ENCODE results near the gene ALG14. TPM values are rescaled to one million over a fixed set of nuclear protein-coding genes. Genes with fewer than 3 reads are reported as not detected.

ALG14 gene
- total and polyA plus RNA-seq, 10 of the 15 experiments (the other 5 are each of a cell fraction or from before 2014, with no cell fraction given) = 2.6 to 19.2 (median 7.5) TPM

- DNase-seq (ENCODE audit: low read depth, low spot score) = peak; percentile 4
- WGBS (ENCODE audit: insufficient coverage, insufficient replicate concordance, low lambda C conversion rate, missing lambda C conversion rate) = 31% methylated on average over 25 of the region's 57 CpGs
- intact Hi-C loops (cut with micrococcal nuclease; ENCODE audit: unreplicated experiment) (no loop called here), in situ Hi-C loops (cut with MboI) (no loop called here)
- no peak for FAIRE-seq
- peak within 1 kb of the TSS; percentile 52 for H2AFZ ChIP-seq (ENCODE audit: control insufficient read depth, low read depth, low read length)
- peak within 1 kb of the TSS; percentile 54 for H3K4me2 ChIP-seq (ENCODE audit: control insufficient read depth, insufficient read depth)
- RAD21 ChIA-PET (ENCODE audit: unreplicated experiment) = no interaction called here
- H3K9ac ChIP-seq (ENCODE audit: control insufficient read depth, insufficient read depth, low read length) = peak within 1 kb of the TSS; percentile 57
- peaks cover 2% of the 10 kb centered on the region; the same call in 1 of the 2 replicates for H3K79me2 ChIP-seq (ENCODE audit: control insufficient read depth, insufficient read depth, low read length)
- peak within 1 kb of the TSS; percentile 37; the same call in 1 of the 2 replicates for H3K27ac ChIP-seq (ENCODE audit: control insufficient read depth, insufficient read depth)
- CTCF ChIA-PET = no interaction called here
- peak within 1 kb of the TSS; percentile 54 for H3K4me3 ChIP-seq
- no peaks in the 10 kb centered on the region for H4K20me1 ChIP-seq (ENCODE audit: control insufficient read depth, insufficient read depth)
- TF ChIP-seq ETV6 (conservative IDR thresholded peaks at IDR 0.05 in 1 of 2, IDR thresholded peaks at IDR 0.05 in 1 of 2; ENCODE audit: borderline replicate concordance in 1 of 2, low read depth in 1 of 2) (no peak), CEBPB (IDR thresholded peaks at IDR 0.05; ENCODE audit: borderline replicate concordance in 1 of 2, low read depth in 2 of 2, low read length in 2 of 2) (no peak), BCLAF1 (IDR thresholded peaks at IDR 0.05) (no peak), POLR2A (IDR thresholded peaks at IDR 0.05; ENCODE audit: low read depth, low read length) (peak; percentile 91), ASH2L (IDR thresholded peaks at IDR 0.05; ENCODE audit: borderline replicate concordance, low read depth) (no peak), EGR1 (IDR thresholded peaks at IDR 0.05; ENCODE audit: borderline replicate concordance in 1 of 2, low read depth in 2 of 2, low read length in 2 of 2) (peak in 1 of 2 experiments; percentile 88; a peak in 2 of 3 replicates), TARDBP (IDR thresholded peaks at IDR 0.05; ENCODE audit: borderline replicate concordance) (no peak), ZNF217 (IDR thresholded peaks at IDR 0.05) (no peak), YBX1 (IDR thresholded peaks at IDR 0.05) (no peak), POLR2AphosphoS2 (IDR thresholded peaks at IDR 0.05; ENCODE audit: low read depth, low read length) (no peak), POU2F2 (IDR thresholded peaks at IDR 0.05; ENCODE audit: borderline replicate concordance, low read depth, low read length) (no peak), TAF1 (IDR thresholded peaks at IDR 0.05; ENCODE audit: borderline replicate concordance, low read depth, low read length) (peak; percentile 48; the same call in 1 of the 2 replicates), MEF2A (IDR thresholded peaks at IDR 0.05; ENCODE audit: insufficient read depth, low read depth, low read length) (no peak), ATF7 (IDR thresholded peaks at IDR 0.05; ENCODE audit: low read depth) (no peak), HDAC6 (IDR thresholded peaks at IDR 0.05; ENCODE audit: unreplicated experiment) (no peak)
- H3K4me1 ChIP-seq (ENCODE audit: control insufficient read depth, insufficient read depth, low read length) = no peaks in the 10 kb centered on the region
- no peaks in the 10 kb centered on the region for H3K36me3 ChIP-seq (ENCODE audit: control insufficient read depth in 2 of 2, insufficient read depth in 2 of 2, low read length in 1 of 2)
- SMC1A ChIA-PET (ENCODE audit: uncharacterized antibody, unreplicated experiment) = no interaction called here
- peaks cover 3 to 7% of the 10 kb centered on the region in 2 experiments; a peak in 3 of 4 replicates for H3K27me3 ChIP-seq (replicated peaks in 1 of 2; ENCODE audit: control insufficient read depth in 2 of 2, insufficient read depth in 2 of 2, low read length in 1 of 2)
- ATAC-seq = peak; percentile 74
- no peaks in the 10 kb centered on the region for H3K9me3 ChIP-seq (replicated peaks; ENCODE audit: control insufficient read depth, insufficient read depth, low read length)
- no TSS peak for BruUV-seq (replicated peaks)
- POLR2A ChIA-PET = no interaction called here
Measured at GRCh38 chr1:94926915-94927404, 145.8 kb downstream of the ALG14 start, which contains the start of gene CNN3. CNN3 (minus strand) TSS chr1:94927110; CDS start chr1:94926894, 216 bp downstream.
